ENCODE data around the gene HES5.

The HES5 gene

DNA sequence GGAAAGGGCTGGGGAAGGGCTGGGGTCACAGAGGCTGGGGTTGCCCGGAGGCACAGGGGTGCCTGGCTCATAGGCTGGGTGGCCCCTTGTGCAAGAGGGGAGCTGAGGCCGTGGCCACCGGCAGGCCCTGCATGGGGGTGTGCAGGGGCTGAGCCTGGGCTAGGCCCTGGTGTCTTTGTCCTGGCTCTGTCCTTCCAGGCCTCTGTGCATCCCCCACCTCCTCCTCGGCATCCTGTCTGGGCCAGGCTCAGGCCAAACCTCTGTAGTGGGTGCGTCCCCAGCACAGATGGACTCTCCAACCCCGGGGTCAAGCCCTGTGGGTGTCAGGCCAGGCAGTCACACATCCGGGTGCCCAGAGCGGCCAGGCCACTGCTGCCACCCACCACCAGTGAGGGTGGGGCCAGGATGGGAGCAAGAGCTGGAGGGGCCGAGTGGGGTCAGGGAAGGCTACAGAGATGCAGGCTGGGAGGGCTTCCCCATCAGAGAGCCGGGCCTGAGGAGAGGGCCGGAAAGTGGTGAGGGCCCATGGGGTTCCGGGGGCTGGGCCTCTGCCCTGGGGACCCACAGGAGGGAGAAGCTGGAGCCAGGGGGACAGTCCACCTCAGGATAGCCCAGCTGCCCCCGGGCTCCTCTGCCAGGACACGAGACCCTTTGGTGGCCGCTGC, 23.0 kb downstream of the HES5 start:
- TF ChIP-seq, protein P1, sequence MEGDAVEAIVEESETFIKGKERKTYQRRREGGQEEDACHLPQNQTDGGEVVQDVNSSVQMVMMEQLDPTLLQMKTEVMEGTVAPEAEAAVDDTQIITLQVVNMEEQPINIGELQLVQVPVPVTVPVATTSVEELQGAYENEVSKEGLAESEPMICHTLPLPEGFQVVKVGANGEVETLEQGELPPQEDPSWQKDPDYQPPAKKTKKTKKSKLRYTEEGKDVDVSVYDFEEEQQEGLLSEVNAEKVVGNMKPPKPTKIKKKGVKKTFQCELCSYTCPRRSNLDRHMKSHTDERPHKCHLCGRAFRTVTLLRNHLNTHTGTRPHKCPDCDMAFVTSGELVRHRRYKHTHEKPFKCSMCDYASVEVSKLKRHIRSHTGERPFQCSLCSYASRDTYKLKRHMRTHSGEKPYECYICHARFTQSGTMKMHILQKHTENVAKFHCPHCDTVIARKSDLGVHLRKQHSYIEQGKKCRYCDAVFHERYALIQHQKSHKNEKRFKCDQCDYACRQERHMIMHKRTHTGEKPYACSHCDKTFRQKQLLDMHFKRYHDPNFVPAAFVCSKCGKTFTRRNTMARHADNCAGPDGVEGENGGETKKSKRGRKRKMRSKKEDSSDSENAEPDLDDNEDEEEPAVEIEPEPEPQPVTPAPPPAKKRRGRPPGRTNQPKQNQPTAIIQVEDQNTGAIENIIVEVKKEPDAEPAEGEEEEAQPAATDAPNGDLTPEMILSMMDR (IDR thresholded peaks at IDR 0.05) = no peak
- H3K27ac ChIP-seq = no peak overlapping the region
- no peak overlapping the region for H3K4me2 ChIP-seq (ENCODE audit: low read length)
- no peaks in the 10 kb centered on the region for H3K27me3 ChIP-seq (ENCODE audit: control insufficient read depth, insufficient read depth, low read length)
- H3K4me1 ChIP-seq = no peaks in the 10 kb centered on the region
- no peak overlapping the region for H3K4me3 ChIP-seq (ENCODE audit: low read depth, low read length)
- no peak overlapping the region for H3K9ac ChIP-seq
- H2AFZ ChIP-seq = no peak overlapping the region
- no peaks in the 10 kb centered on the region for H3K79me2 ChIP-seq
- no peaks in the 10 kb centered on the region for H3K9me3 ChIP-seq (ENCODE audit: control insufficient read depth, low read length)
- no peaks in the 10 kb centered on the region for H3K36me3 ChIP-seq (ENCODE audit: control insufficient read depth, insufficient read depth, low read length)

DNA sequence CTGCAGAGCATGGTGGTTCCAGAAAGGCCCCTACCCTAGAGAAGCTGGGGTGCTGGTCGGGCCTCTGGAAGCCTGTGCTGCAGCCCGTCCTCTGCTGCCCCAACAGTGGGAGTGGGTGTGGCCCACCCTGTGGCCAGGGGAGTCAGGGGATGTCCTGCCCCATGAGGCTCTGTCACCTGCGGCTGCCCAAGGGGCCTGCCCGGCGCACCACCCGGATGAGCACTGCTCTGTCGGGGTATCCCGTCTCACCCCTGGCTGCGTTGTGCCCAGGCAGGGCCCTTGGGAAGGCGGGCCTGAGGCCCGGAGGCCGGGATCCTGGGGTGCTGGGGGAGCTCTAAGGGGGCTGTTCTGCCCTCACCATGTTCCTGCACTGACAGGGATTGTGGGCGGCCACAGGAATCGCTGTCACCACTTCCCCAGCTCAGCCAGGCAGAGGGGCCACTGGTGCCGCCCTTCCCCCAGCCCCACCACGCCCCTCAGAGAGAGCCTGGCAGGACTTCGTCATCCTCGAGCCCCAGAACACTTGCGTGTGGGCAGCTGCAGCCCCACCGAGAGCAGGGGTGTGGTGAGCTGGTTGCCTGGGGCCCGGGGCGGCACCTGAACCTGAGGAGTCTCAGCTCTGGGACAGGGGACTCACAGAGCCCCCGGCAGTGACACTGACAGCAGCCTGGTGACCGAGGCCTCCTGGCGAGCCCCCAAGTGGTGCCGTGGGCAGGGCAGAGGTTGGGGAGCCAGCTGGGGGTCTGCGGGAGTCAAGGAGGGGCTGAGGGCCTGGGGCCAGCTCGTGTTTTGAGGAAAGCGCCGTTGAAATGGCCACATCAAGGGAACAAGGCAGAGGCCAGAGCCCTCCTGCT, 23.8 kb downstream of the HES5 start:
- H3K36me3 ChIP-seq (ENCODE audit: control insufficient read depth, insufficient read depth, low read length) = no peaks in the 10 kb centered on the region
- H3K4me1 ChIP-seq = no peaks in the 10 kb centered on the region
- H2AFZ ChIP-seq = no peak overlapping the region
- H3K79me2 ChIP-seq = no peaks in the 10 kb centered on the region
- H3K9me3 ChIP-seq (ENCODE audit: control insufficient read depth, low read length) = no peaks in the 10 kb centered on the region
- H3K9ac ChIP-seq = no peak overlapping the region
- no peaks in the 10 kb centered on the region for H3K27me3 ChIP-seq (ENCODE audit: control insufficient read depth, insufficient read depth, low read length)
- H3K4me2 ChIP-seq (ENCODE audit: low read length) = no peak overlapping the region
- no peak overlapping the region for H3K4me3 ChIP-seq (ENCODE audit: low read depth, low read length)
- TF ChIP-seq, protein P1 (IDR thresholded peaks at IDR 0.05) = no peak
- H3K27ac ChIP-seq = no peak overlapping the region

DNA sequence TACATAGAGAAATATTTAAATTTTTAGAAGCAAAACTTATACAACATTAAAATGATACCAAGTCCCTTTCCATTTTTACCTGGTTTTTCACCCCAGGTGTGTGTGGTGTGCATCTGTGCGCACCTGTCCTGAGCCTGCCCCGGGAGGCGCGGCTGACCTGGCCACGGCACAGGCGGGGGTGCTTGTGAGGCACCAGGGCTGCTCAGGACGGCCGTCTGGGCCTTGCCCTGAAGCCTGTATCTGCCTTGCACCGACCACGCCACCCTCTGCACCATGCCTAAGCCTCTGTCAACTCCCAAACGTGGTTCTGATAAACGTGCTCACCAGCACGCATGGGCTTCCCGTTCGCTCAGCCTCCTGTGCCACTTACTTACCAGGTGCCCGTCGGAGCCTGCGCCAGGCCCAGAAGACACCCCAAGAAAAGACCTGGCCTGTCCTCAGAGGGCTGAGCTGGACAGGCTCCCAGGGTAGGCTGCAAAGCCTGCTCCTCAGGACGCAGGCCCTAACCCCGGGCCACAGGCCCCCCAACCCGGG, 24.5 kb downstream of the HES5 start:
- Histone ChIP-seq H3K36me3 (ENCODE audit: control insufficient read depth, insufficient read depth, low read length) (no peaks in the 10 kb centered on the region), H3K4me1 (no peaks in the 10 kb centered on the region), H2AFZ (no peak overlapping the region), H3K9me3 (ENCODE audit: control insufficient read depth, low read length) (no peaks in the 10 kb centered on the region), H3K27me3 (ENCODE audit: control insufficient read depth, insufficient read depth, low read length) (no peaks in the 10 kb centered on the region), H3K79me2 (no peaks in the 10 kb centered on the region), H3K9ac (no peak overlapping the region), H3K4me2 (ENCODE audit: low read length) (no peak overlapping the region), H3K27ac (no peak overlapping the region), H3K4me3 (ENCODE audit: low read depth, low read length) (no peak overlapping the region)
- TF ChIP-seq, protein P1 (IDR thresholded peaks at IDR 0.05) = no peak

DNA sequence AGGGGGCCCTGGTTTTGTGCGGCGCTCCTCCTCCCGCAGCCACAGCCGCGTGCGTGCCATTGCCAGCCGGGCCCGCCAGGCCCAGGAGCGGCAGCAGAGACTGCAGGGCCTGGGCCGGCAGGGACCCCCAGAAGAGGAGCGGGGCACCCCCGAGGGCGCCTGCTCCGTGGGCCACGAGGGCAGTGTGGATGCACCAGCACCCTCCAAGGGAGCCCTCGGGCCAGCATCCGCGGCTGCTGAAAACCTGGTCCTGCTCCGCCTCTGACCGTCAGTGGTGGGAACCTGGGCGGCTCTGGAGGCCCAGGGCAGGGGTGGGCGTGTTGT, 25.2 kb downstream of the HES5 start:
- no peak overlapping the region for H3K4me3 ChIP-seq (ENCODE audit: low read depth, low read length)
- no peaks in the 10 kb centered on the region for H3K36me3 ChIP-seq (ENCODE audit: control insufficient read depth, insufficient read depth, low read length)
- H3K9ac ChIP-seq = no peak overlapping the region
- TF ChIP-seq, protein P1 (IDR thresholded peaks at IDR 0.05) = no peak
- H3K4me2 ChIP-seq (ENCODE audit: low read length) = no peak overlapping the region
- no peaks in the 10 kb centered on the region for H3K27me3 ChIP-seq (ENCODE audit: control insufficient read depth, insufficient read depth, low read length)
- no peaks in the 10 kb centered on the region for H3K9me3 ChIP-seq (ENCODE audit: control insufficient read depth, low read length)
- no peaks in the 10 kb centered on the region for H3K79me2 ChIP-seq
- H3K27ac ChIP-seq = no peak overlapping the region
- no peaks in the 10 kb centered on the region for H3K4me1 ChIP-seq
- H2AFZ ChIP-seq = no peak overlapping the region
